Stimulated activated CD8-positive, alpha-beta memory T cell treated with anti-CD3 and anti-CD28 coated beads, Interleukin-2, amount 100 ng/mL, for 1 hour (primary cell): ENCODE measurements around the gene MRAP.
"Not testable (repeated sequence)": the region's sequence is repeated elsewhere in the genome, so short reads cannot be mapped to it uniquely, and the experiment has no call there.

Experiments
- DNase-seq, 2 donors: peaks; one replicate each; pipeline ENCODE4 v3.0.0-alpha.2; 2020; ENCODE audit warnings: low read depth in 2 of 2

The MRAP gene

DNA sequence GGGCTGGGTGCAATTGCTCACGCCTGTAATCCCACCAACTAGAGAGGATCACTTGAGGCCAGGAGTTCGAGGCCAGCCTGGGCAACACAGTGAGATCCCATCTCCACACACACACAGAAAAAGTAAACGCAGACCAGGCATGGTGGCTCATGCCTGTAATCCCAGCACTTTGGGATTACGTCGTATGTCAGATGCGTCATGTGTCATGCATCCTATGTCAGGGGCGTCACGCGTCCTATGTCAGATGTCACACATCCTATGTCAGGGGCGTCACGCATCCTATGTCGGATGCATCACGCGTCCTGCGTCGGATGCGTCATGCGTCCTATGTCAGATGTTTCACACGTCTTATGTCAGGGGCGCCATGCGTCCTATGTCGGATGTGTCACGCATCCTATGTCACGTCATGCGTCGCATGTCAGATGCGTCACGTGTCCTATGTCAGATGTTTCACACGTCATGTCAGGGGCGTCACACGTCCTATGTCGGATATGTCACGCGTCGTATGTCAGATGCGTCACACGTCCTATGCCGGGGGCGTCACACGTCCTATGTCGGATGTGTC is 1.5 kb downstream of the MRAP start:
- DNase-seq: no peak

DNA sequence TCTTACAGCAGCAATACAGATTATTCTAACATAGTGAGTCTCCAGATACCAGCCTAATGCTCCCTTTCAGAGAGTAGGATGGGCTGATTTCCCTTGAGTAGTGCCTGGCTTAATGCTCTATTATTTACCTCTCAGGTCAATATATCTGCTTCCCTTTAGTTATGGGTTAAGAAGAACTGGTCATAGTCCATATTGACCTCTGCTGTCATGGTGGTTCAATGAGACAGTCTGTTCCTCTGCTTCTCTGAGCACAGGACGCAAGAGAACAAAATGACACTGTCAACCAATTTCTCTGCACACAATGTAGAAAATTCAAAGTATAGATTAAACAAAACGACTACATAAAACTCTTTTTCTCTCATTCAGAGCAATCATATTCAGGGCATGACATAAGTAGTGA is 2.9 kb downstream of the MRAP start:
- no peak for DNase-seq

GRCh38 chr21:32302560-32302959 is 3.9 kb downstream of the MRAP start:
- no peak for DNase-seq

- DNase-seq: no peak
Measured at GRCh38 chr21:32303385-32303784, 4.7 kb downstream of the MRAP start.

- no peak for DNase-seq
Measured at GRCh38 chr21:32304998-32305397, 6.3 kb downstream of the MRAP start.

DNA sequence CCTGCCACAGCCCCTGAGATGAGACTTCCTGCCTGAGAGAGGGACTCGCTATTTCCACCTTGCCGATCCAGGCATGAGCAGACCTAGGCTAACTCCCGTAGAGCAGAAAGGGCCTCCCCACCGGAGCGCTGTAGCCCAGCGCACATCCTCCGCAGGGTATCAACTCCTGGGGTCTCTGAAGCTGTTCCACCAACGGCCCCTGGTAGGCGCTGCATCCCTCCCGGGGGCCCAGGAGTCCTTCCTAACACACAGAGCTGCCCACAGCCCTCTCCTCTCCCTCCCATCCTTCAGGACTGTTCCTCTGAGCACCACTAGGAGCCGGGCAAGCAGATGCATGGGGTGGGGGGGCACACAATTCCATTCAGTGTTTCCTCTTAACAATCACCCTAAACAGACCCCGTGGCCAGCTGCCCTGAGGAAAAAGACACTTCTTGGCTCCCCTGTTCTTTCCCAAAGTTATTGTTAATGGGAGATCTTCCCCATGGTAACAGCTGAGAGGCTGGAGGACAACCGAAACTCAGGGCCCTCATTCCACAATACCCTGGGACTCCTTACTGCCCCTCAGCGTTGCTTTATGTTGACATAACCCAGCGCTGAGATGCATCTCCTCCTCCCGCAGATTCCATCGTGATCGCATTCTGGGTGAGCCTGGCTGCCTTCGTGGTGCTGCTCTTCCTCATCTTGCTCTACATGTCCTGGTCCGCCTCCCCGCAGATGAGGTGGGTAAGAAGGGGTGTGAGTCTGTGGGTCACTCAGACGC is 7.5 kb downstream of the MRAP start:
- DNase-seq: no peak

DNA sequence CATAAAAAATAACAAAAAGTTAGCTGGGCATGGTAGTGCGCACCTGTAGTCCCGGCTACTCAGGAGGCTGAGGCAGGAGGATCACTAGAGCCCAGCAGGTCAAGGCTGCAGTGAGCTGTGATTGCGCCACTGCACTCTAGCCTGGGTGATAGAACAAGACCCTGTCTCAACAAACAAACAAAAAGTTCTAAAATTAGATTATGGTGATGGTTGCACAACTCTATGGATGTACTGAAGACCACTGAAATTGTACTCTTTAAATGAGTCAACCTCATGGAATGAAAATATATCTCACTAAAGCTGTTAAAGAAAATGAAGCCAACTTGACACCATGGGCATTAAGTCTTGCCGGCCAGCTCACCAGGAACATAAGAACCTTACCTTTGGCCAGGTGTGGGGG is 9.1 kb downstream of the MRAP start:
- no peak for DNase-seq

DNA sequence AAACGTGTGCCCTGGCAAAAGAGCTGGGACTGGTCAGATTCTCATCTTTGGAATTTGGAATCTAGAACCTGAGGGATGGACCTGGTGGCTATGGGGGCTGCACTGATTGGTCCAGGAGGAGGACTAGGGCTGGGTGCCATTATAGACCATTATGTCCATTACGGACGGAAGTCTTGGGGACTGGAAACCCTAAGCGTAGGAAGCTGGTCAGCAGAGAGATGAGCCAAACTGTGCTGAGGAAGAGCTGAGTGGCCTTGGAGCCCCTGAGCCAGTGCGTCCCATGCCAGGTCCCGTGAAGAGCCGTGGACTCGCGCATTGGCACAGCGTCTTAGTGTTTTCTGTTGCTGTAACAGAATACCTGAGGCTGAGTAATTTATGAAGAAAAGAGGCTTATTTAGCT is 10.0 kb downstream of the MRAP start:
- no peak for DNase-seq

DNA sequence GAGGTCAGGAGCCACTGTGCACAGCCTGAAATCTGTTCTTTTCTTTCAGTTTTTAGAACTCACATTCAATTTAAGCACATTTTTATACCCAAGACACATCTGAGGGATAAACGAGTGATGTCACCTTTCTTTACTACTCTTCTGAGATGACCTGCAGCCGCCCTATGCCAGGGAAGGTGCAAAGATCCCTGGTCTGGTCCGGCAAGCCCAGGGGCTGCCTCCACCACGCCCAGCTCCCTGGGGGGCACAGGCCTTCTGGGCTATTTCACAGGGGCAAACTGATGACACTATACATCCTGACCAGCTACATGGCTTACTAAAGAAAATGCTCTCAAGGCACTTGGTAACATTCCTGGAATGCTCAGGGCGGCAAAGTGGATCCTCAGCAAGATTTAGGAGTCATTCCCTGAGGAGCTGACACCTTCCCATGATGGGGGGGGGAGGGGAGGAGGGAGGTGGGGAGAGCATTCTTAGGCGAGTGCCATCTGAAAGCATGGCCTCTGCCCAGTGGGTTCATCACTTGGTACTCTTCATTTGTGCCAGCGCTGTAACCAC is 11.3 kb downstream of the MRAP start:
- no peak for DNase-seq

- not testable (repeated sequence) for DNase-seq
Measured at GRCh38 chr21:32310976-32311375, 12.3 kb downstream of the MRAP start.

DNA sequence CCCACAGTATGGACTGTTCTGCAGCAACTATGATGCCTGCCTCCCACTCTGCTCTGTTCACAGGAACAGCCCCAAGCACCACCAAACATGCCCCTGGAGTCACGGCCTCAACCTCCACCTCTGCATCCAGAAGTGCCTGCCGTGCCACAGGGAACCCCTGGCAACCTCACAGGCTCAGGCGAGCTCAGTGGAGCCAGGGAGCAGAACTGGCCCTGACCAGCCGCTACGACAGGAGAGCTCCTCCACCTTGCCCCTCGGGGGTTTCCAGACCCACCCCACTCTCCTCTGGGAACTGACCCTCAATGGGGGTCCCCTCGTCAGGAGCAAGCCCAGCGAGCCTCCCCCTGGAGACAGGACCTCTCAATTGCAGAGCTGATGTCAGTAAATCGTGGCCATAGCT is 13.0 kb downstream of the MRAP start:
- DNase-seq: no peak

DNA sequence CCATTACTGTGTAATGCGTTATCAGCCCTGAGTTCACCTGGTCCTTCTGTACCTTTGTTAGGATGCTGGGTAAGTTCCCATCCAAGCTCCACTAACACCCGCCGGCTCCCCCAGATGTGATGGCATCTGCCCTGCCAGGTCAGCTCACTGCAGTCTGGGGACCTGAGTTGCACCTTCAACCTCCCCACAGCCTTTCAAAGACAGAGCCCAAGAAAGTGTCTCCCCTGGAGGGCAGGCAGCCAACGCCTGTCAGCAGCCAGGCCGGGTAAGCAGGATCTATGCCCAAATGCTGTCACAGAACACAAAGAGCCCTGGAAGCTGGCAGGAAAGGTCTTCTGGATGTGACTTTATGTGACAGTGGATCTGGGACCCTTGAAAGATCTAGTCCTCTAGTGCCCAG is 13.7 kb downstream of the MRAP start:
- no peak for DNase-seq

GRCh38 chr21:32312976-32313375 is 14.3 kb downstream of the MRAP start:
- no peak for DNase-seq

DNA sequence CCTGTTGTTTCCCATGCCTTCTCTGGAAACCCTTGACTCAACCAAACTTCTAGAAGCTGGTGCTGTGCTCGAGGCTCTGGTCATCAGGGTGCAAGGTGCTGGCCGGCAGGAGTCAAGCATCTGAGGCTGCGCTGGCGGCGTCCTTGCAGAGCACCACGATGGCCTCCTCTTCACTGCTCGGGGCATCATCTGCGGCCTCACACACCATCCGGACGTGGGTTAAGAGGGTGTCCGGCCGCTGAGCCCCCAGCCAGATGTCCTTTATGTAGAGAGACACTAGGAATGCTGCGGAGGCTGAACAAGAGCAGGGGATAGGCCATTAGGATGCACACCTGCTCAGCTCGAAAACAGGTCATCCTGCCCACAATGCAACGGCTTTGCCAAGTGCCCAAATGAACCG is 16.2 kb downstream of the MRAP start:
- no peak for DNase-seq

DNA sequence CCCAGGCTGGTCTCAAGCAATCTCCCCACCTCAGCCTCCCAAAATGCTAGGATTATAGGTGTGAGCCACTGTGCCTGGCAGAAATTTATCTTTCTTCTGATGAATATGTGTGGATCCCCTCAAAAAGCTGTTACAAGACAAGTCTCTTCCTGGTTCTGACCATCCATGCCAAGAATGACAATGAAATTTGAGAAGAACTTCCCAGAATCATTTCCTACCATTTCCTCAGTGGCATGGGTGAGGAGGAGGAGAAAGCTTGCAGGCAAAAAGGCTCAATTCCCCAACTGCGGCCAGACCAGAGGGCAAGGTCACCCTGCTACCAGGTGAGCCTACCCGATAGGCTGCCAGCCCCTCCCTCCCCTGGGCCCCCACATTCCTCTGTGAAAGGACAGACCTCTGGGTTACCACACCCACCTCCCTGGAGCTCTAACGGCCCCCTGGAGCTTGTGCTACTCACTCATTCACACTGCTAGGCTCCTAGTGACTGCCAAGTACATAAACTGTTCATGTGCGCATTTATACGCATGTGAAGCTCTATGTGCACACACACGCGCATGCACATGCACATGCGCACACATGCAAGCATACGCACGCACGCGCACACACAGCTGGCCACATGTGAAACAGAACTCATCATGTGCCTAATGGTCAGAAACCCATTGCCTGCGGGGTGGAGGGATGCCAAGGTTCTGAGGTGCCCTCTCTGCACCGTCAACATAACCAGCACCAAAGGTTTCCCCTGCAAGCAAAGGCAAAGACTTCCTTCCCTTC is 17.0 kb downstream of the MRAP start:
- DNase-seq: no peak

GRCh38 chr21:32316361-32317215 is 17.9 kb downstream of the MRAP start:
- DNase-seq: no peak

DNA sequence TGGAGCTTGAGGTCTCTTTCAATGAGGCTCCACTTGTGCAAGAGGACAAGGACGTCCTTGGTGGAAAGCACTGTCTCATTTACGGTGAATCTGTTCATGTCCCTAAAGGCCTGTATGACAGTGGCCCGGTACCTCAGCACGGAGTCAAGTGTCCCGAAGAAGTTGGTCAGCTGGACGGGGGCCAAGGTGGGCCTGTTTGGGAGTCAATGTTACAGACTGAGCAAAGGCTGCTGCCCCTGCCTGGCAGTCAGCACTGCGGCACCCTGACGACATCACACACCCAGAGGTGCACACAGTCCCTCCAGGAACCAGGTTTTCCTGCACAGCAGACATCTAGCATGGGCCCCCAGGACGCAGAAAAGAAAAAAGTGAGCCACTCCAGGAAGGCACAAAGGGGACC is 19.1 kb downstream of the MRAP start:
- no peak for DNase-seq

- no peak for DNase-seq
Measured at GRCh38 chr21:32319012-32319411, 20.4 kb downstream of the MRAP start.

GRCh38 chr21:32320059-32320458 is 21.4 kb downstream of the MRAP start:
- no peak for DNase-seq

- DNase-seq: no peak
Measured at GRCh38 chr21:32320726-32321125, 22.1 kb downstream of the MRAP start.

DNA sequence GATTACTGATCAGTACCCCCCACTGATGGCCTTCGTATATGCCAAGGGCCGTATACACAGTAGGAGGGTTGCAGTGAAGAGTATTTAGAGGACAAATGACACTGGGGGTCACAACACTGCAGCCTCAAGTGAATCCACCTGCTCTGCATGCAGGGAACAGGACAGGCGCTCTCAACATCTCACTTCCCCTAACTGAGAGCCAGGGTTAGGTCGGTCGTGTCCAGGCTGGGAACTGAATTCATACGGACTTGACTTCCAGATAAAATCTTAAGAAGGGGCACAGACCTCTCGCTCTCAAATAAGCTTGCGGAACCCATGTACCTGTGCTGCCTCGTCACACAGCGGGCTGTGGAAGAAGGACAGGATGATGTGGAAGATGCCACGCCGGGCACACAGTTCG is 22.8 kb downstream of the MRAP start:
- DNase-seq: no peak

DNA sequence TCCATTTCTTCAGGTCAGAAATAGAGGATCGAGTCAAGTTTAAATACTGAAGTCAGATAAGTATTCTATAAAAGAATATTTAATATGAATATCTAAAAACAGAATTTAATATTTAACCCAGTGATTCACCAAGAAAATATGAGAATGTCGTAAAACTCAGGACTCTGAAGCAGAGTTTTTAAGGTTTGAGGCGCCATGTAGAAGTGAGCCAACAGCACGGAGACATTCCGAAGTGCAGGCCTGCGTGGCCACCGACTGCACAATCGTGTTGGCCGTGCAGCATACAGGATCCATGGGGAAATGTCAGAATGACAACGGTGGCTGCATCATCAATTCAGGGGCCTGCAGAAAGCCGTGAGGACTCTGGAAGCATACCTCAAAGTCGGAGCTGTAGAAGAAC is 23.4 kb downstream of the MRAP start:
- DNase-seq: no peak
